OCI-LY3 (cell line): Measurements from ENCODE around the gene SEC22A.

Experiments used
- CTCF ChIP-seq: fragments of 200-600, 300-600 bp; sonication (generic); IDR thresholded peaks from 2 replicates; pipeline ENCODE4 v1.5.1; 2014; ENCODE audit warnings: antibody characterized with exemption, low read length, low read depth
- EZH2phosphoT487 ChIP-seq: fragments of 200-600 bp; shearing (Covaris generic); IDR thresholded peaks from 2 replicates; pipeline ENCODE4 v1.6.1; 2018; ENCODE audit warnings: antibody characterized with exemption, mixed run types, low read depth

- no peak for TF ChIP-seq CTCF
- no peak for TF ChIP-seq EZH2phosphoT487
Observed at GRCh38 chr3:123295901-123296250, 94.1 kb downstream of the SEC22A start.
